MCF 10A (cell line): ENCODE measurements around the gene HK1. TPM values are rescaled to one million over a fixed set of nuclear protein-coding genes. Genes with fewer than 3 reads are reported as not detected.

ENCODE experiments used
- BruUV-seq: library from RNA; stranded (reverse); fragments of 400-500 nt; replicated peaks from 2 replicates; lab custom pipeline; 2021; lab: Mats Ljungman, UMichigan
- CTCF ChIA-PET: fragments of 300-600 bp; sonication (Branson Sonifier 250); formaldehyde crosslinking; extraction: SDS; loops from one replicate; lab custom pipeline; 2021; ENCODE audit warnings: antibody characterized with exemption, inconsistent platforms; lab: Yijun Ruan, JAX
- POLR2A ChIA-PET: fragments of 300-600, 350-650 bp; sonication (Branson Sonifier 250); formaldehyde crosslinking; extraction: SDS; loops from one replicate; lab custom pipeline; 2020; ENCODE audit warnings: antibody characterized with exemption, inconsistent platforms; lab: Yijun Ruan, JAX
- DNase-seq: peaks from one replicate; pipeline ENCODE4 v3.0.0-alpha.2; 2018; ENCODE audit not compliant: unreplicated experiment
- H3K27ac Mint-ChIP-seq: one replicate; pipeline ENCODE4 v1.8.0; 2022; ENCODE audit warnings: mild to moderate bottlenecking, low read depth, mixed read lengths; ENCODE audit not compliant: unreplicated experiment
- H3K27me3 Mint-ChIP-seq: one replicate; pipeline ENCODE4 v1.8.0; 2022; ENCODE audit warnings: mixed read lengths; ENCODE audit not compliant: insufficient read depth, unreplicated experiment
- H3K36me3 Mint-ChIP-seq: one replicate; pipeline ENCODE4 v1.8.0; 2022; ENCODE audit warnings: mild to moderate bottlenecking, moderate library complexity, mixed read lengths; ENCODE audit not compliant: insufficient read depth, unreplicated experiment
- H3K4me1 Mint-ChIP-seq: one replicate; pipeline ENCODE4 v1.8.0; 2022; ENCODE audit warnings: mixed read lengths; ENCODE audit not compliant: insufficient read depth, unreplicated experiment
- H3K4me3 Mint-ChIP-seq: one replicate; pipeline ENCODE4 v1.8.0; 2022; ENCODE audit warnings: mild to moderate bottlenecking, moderate library complexity, mixed read lengths; ENCODE audit not compliant: unreplicated experiment
- H3K9me3 Mint-ChIP-seq: one replicate; pipeline ENCODE4 v1.8.0; 2022; ENCODE audit warnings: mixed read lengths; ENCODE audit not compliant: unreplicated experiment
- intact Hi-C: fragments of 100-400 bp; cut with micrococcal nuclease; formaldehyde crosslinking; loops from 2 replicates; pipeline ENCODE4 v1.14.1; 2022
- total RNA-seq: library from RNA; stranded (reverse); gene quantifications from 2 replicates; pipeline ENCODE4 v1.2.3, GENCODE V29; 2022
- TF ChIP-seq, protein P1 (sequence below): fragments of 200-600 bp; IDR thresholded peaks from one replicate; pipeline ENCODE4 v1.8.0; 2022; ENCODE audit warnings: antibody characterized with exemption, mild to moderate bottlenecking; ENCODE audit not compliant: unreplicated experiment

HK1 gene
- total RNA-seq, 1 experiment from 2014 or later, result 134 TPM

DNA sequence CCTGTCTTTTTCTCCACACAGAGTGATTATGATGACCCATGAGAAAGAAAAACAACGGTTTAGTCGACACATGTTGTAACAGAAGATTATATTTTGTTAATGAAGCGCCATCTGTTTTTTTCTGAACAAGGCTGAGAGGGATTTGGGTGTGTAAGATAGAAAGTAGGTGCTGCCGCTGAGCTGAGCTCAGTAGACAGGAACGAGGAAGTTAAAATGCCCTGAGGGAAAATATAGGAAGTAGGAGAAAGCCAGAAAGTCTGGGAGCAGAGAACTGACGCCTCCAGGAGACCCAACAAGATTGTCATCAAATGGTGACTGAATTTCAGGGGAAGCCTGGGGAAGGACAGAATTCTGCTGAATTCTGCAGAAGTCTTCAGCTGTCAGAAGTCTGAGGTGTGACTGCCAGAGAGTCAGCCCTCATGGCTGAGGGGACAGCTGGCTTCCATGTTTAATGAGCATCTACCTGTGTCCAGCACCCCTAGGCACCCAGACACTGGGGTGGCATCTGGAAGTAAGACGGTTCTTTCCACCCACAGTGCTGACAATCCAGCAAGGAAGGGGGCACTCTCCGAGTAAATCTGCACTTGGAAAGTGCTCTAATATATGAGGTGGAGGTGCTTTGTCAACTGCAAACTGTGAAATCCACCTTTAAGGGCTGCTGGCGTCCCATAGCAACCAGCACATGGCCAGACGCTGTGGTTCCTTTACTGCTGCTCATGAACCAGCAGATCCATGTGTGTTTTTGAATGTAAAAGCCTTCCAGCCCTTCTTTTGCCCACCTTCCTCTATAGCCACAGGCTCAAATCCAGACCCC, 160.4 kb downstream of the HK1 start:
- no TSS peak for BruUV-seq
- DNase-seq, result peak; percentile 70
- intact Hi-C loops, result no loop called here
- H3K9me3 Mint-ChIP-seq, result no peaks in the 10 kb centered on the region
- TF ChIP-seq, protein P1, sequence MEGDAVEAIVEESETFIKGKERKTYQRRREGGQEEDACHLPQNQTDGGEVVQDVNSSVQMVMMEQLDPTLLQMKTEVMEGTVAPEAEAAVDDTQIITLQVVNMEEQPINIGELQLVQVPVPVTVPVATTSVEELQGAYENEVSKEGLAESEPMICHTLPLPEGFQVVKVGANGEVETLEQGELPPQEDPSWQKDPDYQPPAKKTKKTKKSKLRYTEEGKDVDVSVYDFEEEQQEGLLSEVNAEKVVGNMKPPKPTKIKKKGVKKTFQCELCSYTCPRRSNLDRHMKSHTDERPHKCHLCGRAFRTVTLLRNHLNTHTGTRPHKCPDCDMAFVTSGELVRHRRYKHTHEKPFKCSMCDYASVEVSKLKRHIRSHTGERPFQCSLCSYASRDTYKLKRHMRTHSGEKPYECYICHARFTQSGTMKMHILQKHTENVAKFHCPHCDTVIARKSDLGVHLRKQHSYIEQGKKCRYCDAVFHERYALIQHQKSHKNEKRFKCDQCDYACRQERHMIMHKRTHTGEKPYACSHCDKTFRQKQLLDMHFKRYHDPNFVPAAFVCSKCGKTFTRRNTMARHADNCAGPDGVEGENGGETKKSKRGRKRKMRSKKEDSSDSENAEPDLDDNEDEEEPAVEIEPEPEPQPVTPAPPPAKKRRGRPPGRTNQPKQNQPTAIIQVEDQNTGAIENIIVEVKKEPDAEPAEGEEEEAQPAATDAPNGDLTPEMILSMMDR, result no peak
- POLR2A ChIA-PET, result interaction anchor here (0.9 to 3.0 kb wide), 11 partner anchors 8 to 202 kb away, joined by 3 to 27 read pairs (median 5); partner anchors contain the start of gene TSPAN15
- H3K27me3 Mint-ChIP-seq, result no peaks in the 10 kb centered on the region
- peak overlapping the region; percentile 64 for H3K4me3 Mint-ChIP-seq
- CTCF ChIA-PET, result interaction anchor here (0.6 to 2.3 kb wide), 13 partner anchors 9 to 202 kb away, joined by 3 to 7 read pairs (median 4); no protein-coding TSS in a partner anchor
- H3K4me1 Mint-ChIP-seq, result peaks cover 34% of the 10 kb centered on the region
- peaks cover 6% of the 10 kb centered on the region for H3K36me3 Mint-ChIP-seq
- H3K27ac Mint-ChIP-seq, result peak overlapping the region; percentile 87

DNA sequence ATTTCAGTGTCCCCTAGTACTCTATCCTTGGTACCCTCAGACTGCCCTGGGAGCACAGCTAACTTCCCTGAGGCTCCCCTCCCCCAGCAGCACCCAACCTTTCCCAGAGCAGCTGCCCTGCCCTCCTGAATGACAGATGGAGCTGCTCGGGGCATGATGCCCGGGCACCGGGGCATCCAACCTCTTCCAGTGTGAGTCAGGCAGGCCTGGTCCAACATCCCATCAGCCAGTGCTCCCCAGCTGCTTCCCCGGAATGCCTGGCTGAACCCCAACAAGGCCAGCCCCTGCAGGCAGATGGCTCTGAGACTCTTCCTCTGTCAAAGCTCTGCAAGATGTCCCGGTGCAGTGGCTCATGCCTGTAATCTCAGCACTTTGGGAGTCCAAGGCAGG, 161.0 kb downstream of the HK1 start:
- no peaks in the 10 kb centered on the region for H3K27me3 Mint-ChIP-seq
- peak; percentile 91 for DNase-seq
- no peaks in the 10 kb centered on the region for H3K9me3 Mint-ChIP-seq
- H3K4me1 Mint-ChIP-seq, result peaks cover 34% of the 10 kb centered on the region
- peak overlapping the region; percentile 87 for H3K27ac Mint-ChIP-seq
- ChIA-PET POLR2A (interaction anchor here (0.6 to 3.0 kb wide), 12 partner anchors 9 to 377 kb away, joined by 3 to 27 read pairs (median 5); partner anchors contain the start of gene TSPAN15), CTCF (interaction anchor here (0.5 to 2.3 kb wide), 13 partner anchors 9 to 201 kb away, joined by 3 to 7 read pairs (median 4); no protein-coding TSS in a partner anchor)
- intact Hi-C loops, result no loop called here
- TF ChIP-seq, protein P1, result no peak
- peak overlapping the region; percentile 64 for H3K4me3 Mint-ChIP-seq
- BruUV-seq, result no TSS peak
- H3K36me3 Mint-ChIP-seq, result peaks cover 6% of the 10 kb centered on the region

DNA sequence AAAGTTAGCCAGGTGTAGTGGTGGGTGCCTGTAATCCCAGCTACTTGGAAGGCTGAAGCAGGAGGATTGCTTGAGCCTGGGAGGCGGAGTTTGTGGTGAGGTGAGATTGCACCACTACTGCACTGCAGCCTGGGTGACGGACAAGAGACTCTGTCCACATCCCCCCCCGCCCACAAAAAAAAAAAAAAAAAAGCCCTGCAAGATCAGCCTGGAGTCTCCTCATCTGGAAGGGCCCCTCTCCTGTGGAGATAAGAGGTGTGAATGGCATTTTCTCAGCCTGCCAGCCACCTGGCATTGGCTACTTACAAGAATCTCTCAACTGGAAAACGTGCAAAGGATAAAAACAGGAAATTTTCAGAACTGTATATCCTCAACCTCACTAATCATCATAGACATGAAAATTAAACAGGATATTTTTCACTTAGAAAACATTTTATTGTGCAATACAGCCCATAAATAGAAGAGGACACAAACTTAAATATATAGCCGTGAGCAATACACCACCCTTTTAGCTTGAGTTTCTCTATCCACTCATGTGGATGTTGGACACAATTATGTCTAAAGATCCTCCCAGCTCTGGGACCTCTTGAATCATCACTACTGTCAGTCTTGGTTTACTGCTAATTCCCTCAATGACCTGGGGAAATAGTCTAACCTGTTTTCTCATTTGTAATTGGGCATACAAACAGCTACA, 161.7 kb downstream of the HK1 start:
- no TSS peak for BruUV-seq
- POLR2A ChIA-PET, result interaction anchor here (0.6 to 3.0 kb wide), 12 partner anchors 9 to 378 kb away, joined by 3 to 27 read pairs (median 5); partner anchors contain the start of gene TSPAN15
- intact Hi-C loops, result no loop called here
- CTCF ChIA-PET, result interaction anchor here (0.5 to 2.3 kb wide), 9 partner anchors 12 to 201 kb away, joined by 3 to 7 read pairs (median 3); no protein-coding TSS in a partner anchor
- Mint-ChIP-seq H3K27ac (peak overlapping the region; percentile 87), H3K4me1 (peaks cover 37% of the 10 kb centered on the region), H3K4me3 (peak overlapping the region; percentile 64), H3K27me3 (no peaks in the 10 kb centered on the region), H3K36me3 (peaks cover 6% of the 10 kb centered on the region), H3K9me3 (no peaks in the 10 kb centered on the region)
- DNase-seq, result peak; percentile 81
- TF ChIP-seq, protein P1, result no peak

DNA sequence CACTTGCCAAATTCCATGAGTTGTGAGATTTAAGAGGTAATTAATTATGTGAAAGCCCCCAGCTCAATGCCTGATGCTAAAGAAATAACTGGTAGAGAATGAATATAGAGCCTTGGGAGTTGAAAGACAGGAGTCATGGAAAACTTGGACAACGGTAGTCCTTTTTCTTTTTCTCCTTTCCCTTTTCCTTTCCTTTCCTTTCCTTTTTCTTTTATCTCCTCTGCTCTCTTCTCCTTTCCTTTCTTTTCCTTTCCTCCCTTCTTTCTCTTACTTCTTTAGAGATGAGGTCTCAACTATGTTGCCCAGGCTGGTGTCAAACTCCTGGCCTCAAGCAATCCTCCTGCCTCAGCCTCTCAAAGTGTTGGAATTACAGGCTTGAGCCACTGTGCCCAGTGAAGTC, 165.1 kb downstream of the HK1 start:
- CTCF ChIA-PET, result no interaction called here
- POLR2A ChIA-PET, result no interaction called here

More for the DNA sequence above, 165.1 kb downstream of the HK1 start:
- peaks cover 48% of the 10 kb centered on the region for H3K4me1 Mint-ChIP-seq
- peak overlapping the region; percentile 4 for H3K27ac Mint-ChIP-seq
- TF ChIP-seq, protein P1, result no peak
- H3K27me3 Mint-ChIP-seq, result no peaks in the 10 kb centered on the region
- no peak overlapping the region for H3K4me3 Mint-ChIP-seq
- DNase-seq, result no peak
- peaks cover 6% of the 10 kb centered on the region for H3K36me3 Mint-ChIP-seq
- no peaks in the 10 kb centered on the region for H3K9me3 Mint-ChIP-seq
- intact Hi-C loops, result no loop called here
- BruUV-seq, result no TSS peak
